GM12865 (cell line): ENCODE results near the gene PLA2G7.

Source experiments
- DNase-seq: peaks from one replicate; pipeline ENCODE4 v3.0.0; 2010; ENCODE audit warnings: low read depth
- H3K4me3 ChIP-seq: 2 replicates; pipeline ENCODE4 v1.5.1; 2011; ENCODE audit warnings: mild to moderate bottlenecking, low read depth, low read length, control low read depth
- CTCF ChIP-seq: IDR thresholded peaks from 2 replicates; pipeline ENCODE4 v1.5.1; 2011; ENCODE audit warnings: low read length, control low read depth, low read depth, inconsistent platforms; ENCODE audit not compliant: insufficient read depth; ENCODE audit errors: missing control alignments

PLA2G7 gene

GRCh38 chr6:46715141-46715540 is 20.0 kb downstream of the PLA2G7 start:
- H3K4me3 ChIP-seq: no peak overlapping the region
- TF ChIP-seq CTCF: no peak
- no peak for DNase-seq

- no peak for TF ChIP-seq CTCF
- DNase-seq: no peak
- no peak overlapping the region for H3K4me3 ChIP-seq
Measured at GRCh38 chr6:46711491-46711890, 23.7 kb downstream of the PLA2G7 start.

GRCh38 chr6:46706464-46706863 is 28.7 kb downstream of the PLA2G7 start:
- TF ChIP-seq CTCF: no peak
- no peak overlapping the region for H3K4me3 ChIP-seq
- peak; percentile 20 for DNase-seq

- no peak for TF ChIP-seq CTCF
- no peak overlapping the region for H3K4me3 ChIP-seq
- no peak for DNase-seq
Measured at GRCh38 chr6:46704562-46704961, 30.6 kb downstream of the PLA2G7 start.

GRCh38 chr6:46699970-46700369 is 35.2 kb downstream of the PLA2G7 start:
- TF ChIP-seq CTCF: no peak
- DNase-seq: no peak
- H3K4me3 ChIP-seq: no peak overlapping the region

- TF ChIP-seq CTCF: no peak
- DNase-seq: no peak
- H3K4me3 ChIP-seq: no peak overlapping the region
Measured at GRCh38 chr6:46690911-46691451, 44.2 kb downstream of the PLA2G7 start.

GRCh38 chr6:46690141-46690755 is 44.9 kb downstream of the PLA2G7 start:
- H3K4me3 ChIP-seq: no peak overlapping the region
- DNase-seq: no peak
- no peak for TF ChIP-seq CTCF
